H7 (cell line): ENCODE results near the gene TPO. TPM values are rescaled to one million over a fixed set of nuclear protein-coding genes. Genes with fewer than 3 reads are reported as not detected.

Source experiments
- DNase-seq: peaks from one replicate; pipeline ENCODE4 v3.0.0; 2012
- H3K27me3 ChIP-seq: 2 replicates; pipeline ENCODE4 v1.6.0; 2011; ENCODE audit warnings: mild to moderate bottlenecking, low read length; ENCODE audit not compliant: control insufficient read depth, insufficient read depth
- H3K36me3 ChIP-seq: replicated peaks from 2 replicates; pipeline ENCODE4 v1.5.1; 2011; ENCODE audit warnings: low read length; ENCODE audit not compliant: control insufficient read depth, insufficient read depth
- H3K4me3 ChIP-seq: 2 replicates; pipeline ENCODE4 v1.5.1; 2011; ENCODE audit warnings: low read depth, mild to moderate bottlenecking, control low read depth, low read length, moderate library complexity; ENCODE audit not compliant: insufficient read depth
- total RNA-seq: library from RNA; depleted of rRNA; stranded (reverse); fragments of >200 nt; shearing (Covaris generic); gene quantifications from 2 replicates; pipeline ENCODE4 v1.2.3, GENCODE V29; 2014

TPO gene
- total RNA-seq, 1 experiment from 2014 or later = not detected

GRCh38 chr2:1518331-1518803, 105.1 kb downstream of the TPO start:
- Histone ChIP-seq H3K36me3 (no peaks in the 10 kb centered on the region), H3K27me3 (no peaks in the 10 kb centered on the region), H3K4me3 (no peak overlapping the region)
- no peak for DNase-seq

- DNase-seq = peak; percentile 41
- Histone ChIP-seq H3K36me3 (no peaks in the 10 kb centered on the region), H3K4me3 (no peak overlapping the region), H3K27me3 (no peaks in the 10 kb centered on the region)
Measured at GRCh38 chr2:1518867-1519530, 105.7 kb downstream of the TPO start.

GRCh38 chr2:1521191-1521877, 108.1 kb downstream of the TPO start:
- no peaks in the 10 kb centered on the region for H3K27me3 ChIP-seq
- no peaks in the 10 kb centered on the region for H3K36me3 ChIP-seq
- H3K4me3 ChIP-seq = no peak overlapping the region
- peak; percentile 37 for DNase-seq

- Histone ChIP-seq H3K36me3 (no peaks in the 10 kb centered on the region), H3K4me3 (no peak overlapping the region), H3K27me3 (no peaks in the 10 kb centered on the region)
- DNase-seq = no peak
Measured at GRCh38 chr2:1521878-1522830, 108.9 kb downstream of the TPO start.

- Histone ChIP-seq H3K36me3 (no peaks in the 10 kb centered on the region), H3K4me3 (no peak overlapping the region), H3K27me3 (no peaks in the 10 kb centered on the region)
- DNase-seq = no peak
Measured at GRCh38 chr2:1527153-1527992, 114.1 kb downstream of the TPO start.

- Histone ChIP-seq H3K36me3 (no peaks in the 10 kb centered on the region), H3K4me3 (no peak overlapping the region), H3K27me3 (no peaks in the 10 kb centered on the region)
- no peak for DNase-seq
Measured at GRCh38 chr2:1528273-1529064, 115.2 kb downstream of the TPO start.

GRCh38 chr2:1538663-1539062, 125.4 kb downstream of the TPO start:
- no peak overlapping the region for H3K4me3 ChIP-seq
- no peaks in the 10 kb centered on the region for H3K36me3 ChIP-seq
- no peaks in the 10 kb centered on the region for H3K27me3 ChIP-seq
- DNase-seq = peak; percentile 82

- H3K27me3 ChIP-seq = no peaks in the 10 kb centered on the region
- peak; percentile 40 for DNase-seq
- peaks cover 1% of the 10 kb centered on the region for H3K36me3 ChIP-seq
- H3K4me3 ChIP-seq = no peak overlapping the region
Measured at GRCh38 chr2:1539441-1539840, 126.2 kb downstream of the TPO start.

- peak; percentile 45 for DNase-seq
- H3K4me3 ChIP-seq = no peak overlapping the region
- H3K27me3 ChIP-seq = no peaks in the 10 kb centered on the region
- H3K36me3 ChIP-seq = peaks cover 1% of the 10 kb centered on the region
Measured at GRCh38 chr2:1539973-1540372, 126.7 kb downstream of the TPO start.

- Histone ChIP-seq H3K27me3 (no peaks in the 10 kb centered on the region), H3K36me3 (peaks cover 1% of the 10 kb centered on the region), H3K4me3 (no peak overlapping the region)
- DNase-seq = no peak
Measured at GRCh38 chr2:1540481-1540880, 127.2 kb downstream of the TPO start.

- no peaks in the 10 kb centered on the region for H3K27me3 ChIP-seq
- no peak overlapping the region for H3K4me3 ChIP-seq
- DNase-seq = peak; percentile 47
Measured at GRCh38 chr2:1541040-1541439, 127.8 kb downstream of the TPO start.

GRCh38 chr2:1541819-1542475, 128.7 kb downstream of the TPO start:
- H3K36me3 ChIP-seq = peaks cover 1% of the 10 kb centered on the region
- DNase-seq = no peak
- no peak overlapping the region for H3K4me3 ChIP-seq
- H3K27me3 ChIP-seq = no peaks in the 10 kb centered on the region

More at GRCh38 chr2:1541040-1541439, 127.8 kb downstream of the TPO start:
- H3K36me3 ChIP-seq = peaks cover 1% of the 10 kb centered on the region

GRCh38 chr2:1542971-1543370, 129.7 kb downstream of the TPO start:
- H3K4me3 ChIP-seq = no peak overlapping the region
- DNase-seq = no peak
- H3K36me3 ChIP-seq = peaks cover 1% of the 10 kb centered on the region
- no peaks in the 10 kb centered on the region for H3K27me3 ChIP-seq
